ENCODE data around the gene CCDC30. TPM values are rescaled to one million over a fixed set of nuclear protein-coding genes. Genes with fewer than 3 reads are reported as not detected.

Gene CCDC30
- total RNA-seq, 6 donors from 2014 or later: 4.4 to 40.9 (median 8.2) TPM

DNA sequence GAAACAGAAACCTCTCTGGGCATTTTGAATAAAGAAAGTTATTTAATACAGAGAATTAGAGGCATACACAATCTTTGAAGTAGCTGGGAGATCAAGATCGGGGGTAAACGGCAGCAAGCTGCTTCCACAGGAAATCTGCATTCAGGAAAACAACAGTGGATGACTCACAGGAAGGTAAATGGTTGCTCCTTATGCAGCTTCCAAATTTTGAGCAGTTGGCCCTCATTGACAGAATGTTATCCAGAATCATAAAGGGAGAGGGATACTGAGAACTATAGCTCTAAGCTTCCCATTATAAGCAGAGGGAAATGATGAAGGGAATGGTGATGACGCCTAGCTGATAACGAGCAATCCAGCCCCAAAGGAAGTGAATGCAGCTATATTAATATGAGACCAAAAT lies 35.8 kb upstream of the CCDC30 start:
- no peak for DNase-seq
- H3K4me1 ChIP-seq: no peaks in the 10 kb centered on the region
- no peak overlapping the region for H3K4me3 ChIP-seq
- no peaks in the 10 kb centered on the region for H3K36me3 ChIP-seq
- H3K27ac ChIP-seq: no peak overlapping the region
- no peaks in the 10 kb centered on the region for H3K27me3 ChIP-seq
- ATAC-seq (ENCODE audit: low FRiP score in 2 of 2): no peak
- WGBS, 2 donors: 53 to 56% methylated on average over 4 of the region's 4 CpGs
- TF ChIP-seq POLR2AphosphoS5 (IDR thresholded peaks at IDR 0.05): no peak
- no peak for TF ChIP-seq CTCF (IDR thresholded peaks at IDR 0.05)
- TF ChIP-seq EP300 (IDR thresholded peaks at IDR 0.05): no peak
- TF ChIP-seq POLR2A (IDR thresholded peaks at IDR 0.05): no peak
- H3K9me3 ChIP-seq: no peaks in the 10 kb centered on the region

DNA sequence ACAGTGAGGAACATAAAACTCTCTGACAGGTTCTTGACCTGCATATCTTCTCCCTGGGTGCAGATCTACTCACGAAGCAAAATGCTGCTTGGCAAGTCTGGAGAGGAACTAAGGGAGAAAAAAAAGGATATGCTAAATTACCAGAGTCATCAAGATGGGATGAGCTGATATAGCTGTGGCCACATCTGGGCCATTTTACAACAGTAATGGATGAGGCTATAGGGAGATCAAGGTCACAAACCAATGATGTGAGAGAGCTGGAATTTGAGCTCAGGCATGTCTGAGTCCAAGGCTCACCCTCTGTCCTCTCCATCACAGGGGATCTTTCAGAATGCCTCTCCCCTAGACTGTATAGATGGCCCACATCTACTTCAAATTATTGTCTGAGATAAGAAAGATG lies 33.5 kb upstream of the CCDC30 start:
- H3K4me1 ChIP-seq: no peaks in the 10 kb centered on the region
- ATAC-seq (ENCODE audit: low FRiP score in 2 of 2): no peak
- no peaks in the 10 kb centered on the region for H3K9me3 ChIP-seq
- no peak for TF ChIP-seq EP300 (IDR thresholded peaks at IDR 0.05)
- no peak for TF ChIP-seq POLR2A (IDR thresholded peaks at IDR 0.05)
- no peak overlapping the region for H3K4me3 ChIP-seq
- no peak for DNase-seq
- 68 to 76% methylated on average over 1 of the region's 1 CpG for WGBS, 2 donors
- no peak overlapping the region for H3K27ac ChIP-seq
- no peaks in the 10 kb centered on the region for H3K27me3 ChIP-seq
- no peaks in the 10 kb centered on the region for H3K36me3 ChIP-seq

GRCh38 chr1:42430286-42431135 lies 32.6 kb upstream of the CCDC30 start:
- Histone ChIP-seq H3K9me3 (no peaks in the 10 kb centered on the region), H3K4me3 (no peak overlapping the region), H3K27me3 (no peaks in the 10 kb centered on the region), H3K36me3 (no peaks in the 10 kb centered on the region), H3K27ac (no peak overlapping the region), H3K4me1 (no peaks in the 10 kb centered on the region)
- no peak for DNase-seq
- TF ChIP-seq POLR2AphosphoS5 (IDR thresholded peaks at IDR 0.05) (no peak), POLR2A (IDR thresholded peaks at IDR 0.05) (no peak), CTCF (IDR thresholded peaks at IDR 0.05) (no peak), EP300 (IDR thresholded peaks at IDR 0.05) (no peak)
- no peak for ATAC-seq (ENCODE audit: low FRiP score in 2 of 2)
- WGBS, 2 donors: 82 to 83% methylated on average over 3 of the region's 3 CpGs

- ATAC-seq (ENCODE audit: low FRiP score in 2 of 2): no peak
- H3K36me3 ChIP-seq: no peaks in the 10 kb centered on the region
- H3K4me1 ChIP-seq: no peaks in the 10 kb centered on the region
- H3K27me3 ChIP-seq: no peaks in the 10 kb centered on the region
- no peak for DNase-seq
- TF ChIP-seq POLR2AphosphoS5 (IDR thresholded peaks at IDR 0.05) (no peak), POLR2A (IDR thresholded peaks at IDR 0.05) (no peak), CTCF (IDR thresholded peaks at IDR 0.05) (no peak), EP300 (IDR thresholded peaks at IDR 0.05) (no peak)
- 71 to 82% methylated on average over 3 of the region's 3 CpGs for WGBS, 2 donors
- no peak overlapping the region for H3K4me3 ChIP-seq
- no peak overlapping the region for H3K27ac ChIP-seq
- H3K9me3 ChIP-seq: no peaks in the 10 kb centered on the region
Measured at GRCh38 chr1:42431514-42431913, 31.6 kb upstream of the CCDC30 start.

DNA sequence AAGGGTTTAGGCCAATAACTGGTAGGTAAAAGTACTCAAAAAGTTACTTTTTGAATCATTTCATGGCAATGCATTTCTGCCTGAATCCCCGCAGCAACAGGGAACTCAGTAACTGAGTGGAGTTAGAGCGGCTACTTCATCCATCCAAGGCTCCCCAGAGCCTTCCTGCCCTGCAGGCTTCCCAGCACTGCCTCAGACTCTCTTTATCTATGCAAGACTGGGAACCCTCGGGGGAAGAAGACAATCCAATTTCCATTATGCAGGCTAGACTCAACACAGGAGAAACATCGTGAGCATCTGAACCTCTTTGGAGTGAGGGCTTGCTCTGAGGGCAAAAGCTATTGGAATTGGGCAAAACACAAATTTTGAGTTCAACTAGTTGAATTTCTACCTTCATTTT lies 30.4 kb upstream of the CCDC30 start:
- Histone ChIP-seq H3K9me3 (no peaks in the 10 kb centered on the region), H3K27ac (no peak overlapping the region), H3K4me3 (no peak overlapping the region), H3K36me3 (no peaks in the 10 kb centered on the region), H3K4me1 (no peaks in the 10 kb centered on the region), H3K27me3 (no peaks in the 10 kb centered on the region)
- no peak for ATAC-seq (ENCODE audit: low FRiP score in 2 of 2)
- no peak for TF ChIP-seq EP300 (IDR thresholded peaks at IDR 0.05)
- TF ChIP-seq CTCF (IDR thresholded peaks at IDR 0.05): no peak
- TF ChIP-seq POLR2A (IDR thresholded peaks at IDR 0.05): no peak
- no peak for TF ChIP-seq POLR2AphosphoS5 (IDR thresholded peaks at IDR 0.05)
- WGBS, 2 donors: 95 to 96% methylated on average over 4 of the region's 4 CpGs
- no peak for DNase-seq

Measured in upper lobe of left lung (tissue), 6 donors.